ENCODE measurements around the gene TNRC18. TPM values are rescaled to one million over a fixed set of nuclear protein-coding genes. Genes with fewer than 3 reads are reported as not detected.
"Not testable (repeated sequence)": the region's sequence is repeated elsewhere in the genome, so short reads cannot be mapped to it uniquely, and the experiment has no call there.

Gene TNRC18
- total RNA-seq, 1 experiment from 2014 or later = 44.3 TPM

GRCh38 chr7:5375925-5376324 is 47.7 kb downstream of the TNRC18 start:
- H3K27me3 ChIP-seq (ENCODE audit: control insufficient read depth, insufficient read depth, low read length) = no peaks in the 10 kb centered on the region
- no peak overlapping the region for H3K4me3 ChIP-seq (ENCODE audit: insufficient read depth, low read depth, low read length)
- DNase-seq = peak; percentile 69
- no peaks in the 10 kb centered on the region for H3K36me3 ChIP-seq (replicated peaks; ENCODE audit: control insufficient read depth, insufficient read depth, low read length)

- Histone ChIP-seq H3K36me3 (replicated peaks; ENCODE audit: control insufficient read depth, insufficient read depth, low read length) (peaks cover 1% of the 10 kb centered on the region; the same call in 1 of the 2 replicates), H3K27me3 (ENCODE audit: control insufficient read depth, insufficient read depth, low read length) (no peaks in the 10 kb centered on the region), H3K4me3 (ENCODE audit: insufficient read depth, low read depth, low read length) (no peak overlapping the region)
- no peak for DNase-seq
These were observed 49.2 kb downstream of the TNRC18 start for GRCh38 chr7:5374464-5374863.

GRCh38 chr7:5373300-5373699 is 50.3 kb downstream of the TNRC18 start:
- H3K4me3 ChIP-seq (ENCODE audit: insufficient read depth, low read depth, low read length) = no peak overlapping the region

GRCh38 chr7:5370454-5371353 is 52.9 kb downstream of the TNRC18 start:
- no peaks in the 10 kb centered on the region for H3K27me3 ChIP-seq (ENCODE audit: control insufficient read depth, insufficient read depth, low read length)

More at GRCh38 chr7:5373300-5373699, 50.3 kb downstream of the TNRC18 start:
- Histone ChIP-seq H3K36me3 (replicated peaks; ENCODE audit: control insufficient read depth, insufficient read depth, low read length) (peaks cover 1% of the 10 kb centered on the region; the same call in 1 of the 2 replicates), H3K27me3 (ENCODE audit: control insufficient read depth, insufficient read depth, low read length) (no peaks in the 10 kb centered on the region)
- no peak for DNase-seq

GRCh38 chr7:5367661-5368060 is 56.0 kb downstream of the TNRC18 start:
- no peak for DNase-seq
- H3K36me3 ChIP-seq (replicated peaks; ENCODE audit: control insufficient read depth, insufficient read depth, low read length) = peaks cover 1% of the 10 kb centered on the region; the same call in 1 of the 2 replicates
- no peaks in the 10 kb centered on the region for H3K27me3 ChIP-seq (ENCODE audit: control insufficient read depth, insufficient read depth, low read length)
- no peak overlapping the region for H3K4me3 ChIP-seq (ENCODE audit: insufficient read depth, low read depth, low read length)

More at GRCh38 chr7:5370454-5371353, 52.9 kb downstream of the TNRC18 start:
- Histone ChIP-seq H3K36me3 (replicated peaks; ENCODE audit: control insufficient read depth, insufficient read depth, low read length) (peaks cover 1% of the 10 kb centered on the region; the same call in 1 of the 2 replicates), H3K4me3 (ENCODE audit: insufficient read depth, low read depth, low read length) (no peak overlapping the region)
- DNase-seq = no peak

- not testable (repeated sequence) for H3K4me3 ChIP-seq (ENCODE audit: insufficient read depth, low read depth, low read length); H3K27me3 ChIP-seq (ENCODE audit: control insufficient read depth, insufficient read depth, low read length); H3K36me3 ChIP-seq (replicated peaks; ENCODE audit: control insufficient read depth, insufficient read depth, low read length)
- DNase-seq = peak; percentile 92
These were observed 57.5 kb downstream of the TNRC18 start for GRCh38 chr7:5365976-5366625.

GRCh38 chr7:5363729-5364128 is 59.9 kb downstream of the TNRC18 start:
- DNase-seq = no peak
- no peak overlapping the region for H3K4me3 ChIP-seq (ENCODE audit: insufficient read depth, low read depth, low read length)
- no peaks in the 10 kb centered on the region; the same call in none of the 2 replicates for H3K36me3 ChIP-seq (replicated peaks; ENCODE audit: control insufficient read depth, insufficient read depth, low read length)
- H3K27me3 ChIP-seq (ENCODE audit: control insufficient read depth, insufficient read depth, low read length) = no peaks in the 10 kb centered on the region

GRCh38 chr7:5362466-5362865 is 61.2 kb downstream of the TNRC18 start:
- no peaks in the 10 kb centered on the region; the same call in none of the 2 replicates for H3K36me3 ChIP-seq (replicated peaks; ENCODE audit: control insufficient read depth, insufficient read depth, low read length)
- DNase-seq = peak; percentile 55

GRCh38 chr7:5361446-5362127 is 62.0 kb downstream of the TNRC18 start:
- no peak overlapping the region for H3K4me3 ChIP-seq (ENCODE audit: insufficient read depth, low read depth, low read length)
- no peaks in the 10 kb centered on the region for H3K27me3 ChIP-seq (ENCODE audit: control insufficient read depth, insufficient read depth, low read length)
- no peaks in the 10 kb centered on the region; the same call in none of the 2 replicates for H3K36me3 ChIP-seq (replicated peaks; ENCODE audit: control insufficient read depth, insufficient read depth, low read length)
- DNase-seq = peak; percentile 62

More at GRCh38 chr7:5362466-5362865, 61.2 kb downstream of the TNRC18 start:
- no peak overlapping the region for H3K4me3 ChIP-seq (ENCODE audit: insufficient read depth, low read depth, low read length)
- H3K27me3 ChIP-seq (ENCODE audit: control insufficient read depth, insufficient read depth, low read length) = no peaks in the 10 kb centered on the region

GRCh38 chr7:5360971-5361370 is 62.7 kb downstream of the TNRC18 start:
- Histone ChIP-seq H3K36me3 (replicated peaks; ENCODE audit: control insufficient read depth, insufficient read depth, low read length) (no peaks in the 10 kb centered on the region; the same call in none of the 2 replicates), H3K27me3 (ENCODE audit: control insufficient read depth, insufficient read depth, low read length) (no peaks in the 10 kb centered on the region), H3K4me3 (ENCODE audit: insufficient read depth, low read depth, low read length) (no peak overlapping the region)
- DNase-seq = peak; percentile 62

- Histone ChIP-seq H3K36me3 (replicated peaks; ENCODE audit: control insufficient read depth, insufficient read depth, low read length) (no peaks in the 10 kb centered on the region; the same call in none of the 2 replicates), H3K27me3 (ENCODE audit: control insufficient read depth, insufficient read depth, low read length) (no peaks in the 10 kb centered on the region), H3K4me3 (ENCODE audit: insufficient read depth, low read depth, low read length) (no peak overlapping the region)
- DNase-seq = peak; percentile 55
These were observed 63.2 kb downstream of the TNRC18 start for GRCh38 chr7:5360451-5360850.

- not testable (repeated sequence) for DNase-seq
These were observed 63.6 kb downstream of the TNRC18 start for GRCh38 chr7:5360021-5360420.

GRCh38 chr7:5359344-5359743 is 64.3 kb downstream of the TNRC18 start:
- DNase-seq = peak; percentile 26
- no peak overlapping the region for H3K4me3 ChIP-seq (ENCODE audit: insufficient read depth, low read depth, low read length)
- H3K27me3 ChIP-seq (ENCODE audit: control insufficient read depth, insufficient read depth, low read length) = no peaks in the 10 kb centered on the region
- H3K36me3 ChIP-seq (replicated peaks; ENCODE audit: control insufficient read depth, insufficient read depth, low read length) = no peaks in the 10 kb centered on the region; the same call in none of the 2 replicates

More at GRCh38 chr7:5360021-5360420, 63.6 kb downstream of the TNRC18 start:
- H3K36me3 ChIP-seq (replicated peaks; ENCODE audit: control insufficient read depth, insufficient read depth, low read length); H3K4me3 ChIP-seq (ENCODE audit: insufficient read depth, low read depth, low read length); H3K27me3 ChIP-seq (ENCODE audit: control insufficient read depth, insufficient read depth, low read length): not testable (repeated sequence)

GRCh38 chr7:5357951-5358350 is 65.7 kb downstream of the TNRC18 start:
- no peaks in the 10 kb centered on the region; the same call in none of the 2 replicates for H3K36me3 ChIP-seq (replicated peaks; ENCODE audit: control insufficient read depth, insufficient read depth, low read length)
- no peak overlapping the region for H3K4me3 ChIP-seq (ENCODE audit: insufficient read depth, low read depth, low read length)
- no peaks in the 10 kb centered on the region for H3K27me3 ChIP-seq (ENCODE audit: control insufficient read depth, insufficient read depth, low read length)
- DNase-seq = peak; percentile 15

Measured in H7 (cell line).